GM21825 (cell line): ENCODE measurements around the gene SLC16A11.
"Not testable (repeated sequence)": the region's sequence is repeated elsewhere in the genome, so short reads cannot be mapped to it uniquely, and the experiment has no call there.

Source experiments
- ATAC-seq: cut with Tn5 transposase; IDR thresholded peaks from one replicate; pipeline ENCODE4 v1.9.1; 2021; ENCODE audit warnings: mild to moderate bottlenecking, moderate library complexity; ENCODE audit not compliant: unreplicated experiment

SLC16A11 gene

DNA sequence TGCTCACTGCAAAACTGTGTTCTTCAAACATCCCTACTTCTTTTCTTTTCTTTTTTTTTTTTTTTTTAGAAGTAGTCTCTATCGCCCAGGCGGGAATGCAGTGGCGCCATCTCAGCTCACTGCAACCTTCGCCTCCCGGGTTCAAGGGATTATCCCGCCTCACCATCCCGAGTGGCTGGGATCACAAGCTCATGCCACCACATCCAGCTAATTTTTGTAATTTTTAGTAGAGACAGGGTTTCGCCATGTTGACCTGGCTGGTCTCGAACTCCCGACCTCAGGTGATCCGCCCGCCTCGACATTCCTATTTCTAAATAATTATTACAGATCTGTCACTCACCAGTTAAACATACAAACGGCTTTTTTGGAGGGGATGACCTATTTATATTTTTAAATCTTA is 32.5 kb downstream of the SLC16A11 start:
- no peak for ATAC-seq

DNA sequence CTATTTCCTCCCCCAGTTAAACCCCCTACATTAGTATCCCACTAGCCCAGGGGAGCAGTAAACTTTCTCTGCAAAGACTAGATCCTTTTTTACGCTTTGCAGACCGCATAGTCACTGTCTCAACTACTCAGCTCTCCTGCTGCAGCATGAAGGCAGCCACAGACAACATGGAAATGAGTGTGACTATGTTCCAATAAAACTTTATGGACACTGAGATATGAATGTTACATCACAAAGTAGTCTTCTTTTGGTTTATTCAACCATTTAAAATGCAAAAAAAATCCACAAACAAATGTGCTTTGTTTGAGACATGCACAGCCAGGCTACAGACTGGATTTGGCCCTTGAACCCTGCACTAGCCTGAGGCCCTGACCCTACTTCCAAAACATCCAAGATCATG is 33.4 kb downstream of the SLC16A11 start:
- no peak for ATAC-seq

DNA sequence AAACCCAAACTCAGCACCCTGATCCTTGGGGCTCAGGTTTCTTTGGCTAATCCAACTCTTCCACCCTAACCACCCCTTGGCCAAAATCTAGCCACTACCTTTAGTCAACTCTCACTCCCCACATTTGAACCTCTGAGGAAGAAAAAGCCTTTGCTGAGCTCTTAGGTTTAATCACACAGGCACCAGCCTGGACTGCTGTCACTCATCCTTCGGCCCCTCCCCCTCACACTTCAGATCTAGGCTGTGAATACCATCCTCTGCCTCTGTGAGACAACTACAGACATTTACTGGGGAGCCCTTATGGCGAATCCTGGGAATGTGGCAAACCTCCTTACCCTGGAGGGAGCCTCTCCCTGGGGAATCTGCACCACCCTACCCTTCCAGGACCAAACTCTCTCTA is 36.7 kb downstream of the SLC16A11 start:
- no peak for ATAC-seq

DNA sequence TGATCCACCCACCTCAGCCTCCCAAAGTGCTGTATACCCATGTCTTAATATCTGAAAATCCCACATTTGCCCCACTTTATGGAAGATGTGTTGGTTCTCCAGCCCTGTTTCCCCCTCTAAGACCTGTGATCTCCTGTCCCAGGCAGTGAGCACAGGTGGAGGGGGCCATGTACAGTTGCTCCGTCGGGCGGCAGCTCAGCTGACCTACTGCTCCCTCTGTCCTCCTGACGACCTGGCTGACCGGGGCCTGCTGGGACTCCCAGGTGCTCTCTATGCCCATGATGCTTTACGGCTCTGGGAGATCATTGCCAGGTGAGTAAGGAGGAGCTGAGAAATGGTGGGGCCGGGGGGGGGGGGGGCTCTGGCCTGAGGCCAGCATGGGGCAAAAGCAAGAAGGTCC is 38.2 kb downstream of the SLC16A11 start:
- ATAC-seq, result no peak

DNA sequence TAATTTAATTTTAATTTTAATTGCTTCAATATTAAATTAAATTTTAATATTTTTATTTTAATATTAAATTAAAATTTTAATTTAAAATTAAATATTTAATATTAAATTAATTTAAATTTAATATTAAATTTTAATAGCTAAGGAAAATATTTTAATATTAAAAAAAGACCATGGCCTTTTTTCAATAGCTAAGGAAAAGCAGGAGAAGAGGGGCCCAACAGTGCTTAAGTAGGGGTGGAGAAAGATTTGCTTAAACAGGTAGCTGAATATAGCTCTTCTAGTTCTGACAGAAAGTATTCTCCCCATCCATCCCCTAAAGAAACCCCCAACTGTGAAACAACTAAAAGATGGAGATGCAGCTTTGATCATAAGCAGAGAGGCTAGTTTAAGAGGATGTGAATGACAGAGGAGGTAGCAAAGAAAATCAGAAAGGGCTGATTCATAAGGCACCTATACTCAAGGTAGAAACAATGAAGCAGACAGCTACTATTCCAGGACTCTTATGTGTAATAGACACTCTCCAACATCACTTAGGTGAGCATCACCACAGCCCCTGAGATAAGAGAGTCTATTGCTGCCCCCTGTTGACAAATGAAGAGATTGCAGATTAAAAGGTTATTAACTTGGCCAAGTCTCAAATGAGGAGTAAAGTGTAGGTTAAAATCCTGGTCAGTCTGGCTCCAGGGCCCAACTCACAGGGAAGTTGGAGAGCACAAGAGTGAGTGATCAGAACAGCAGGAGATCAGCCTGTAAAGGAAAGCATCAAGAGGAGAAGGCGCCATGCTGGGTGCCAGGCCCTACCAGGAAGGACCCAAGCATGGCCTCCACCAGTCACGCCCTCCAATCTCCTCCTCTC is 39.3 kb downstream of the SLC16A11 start:
- no peak for ATAC-seq

DNA sequence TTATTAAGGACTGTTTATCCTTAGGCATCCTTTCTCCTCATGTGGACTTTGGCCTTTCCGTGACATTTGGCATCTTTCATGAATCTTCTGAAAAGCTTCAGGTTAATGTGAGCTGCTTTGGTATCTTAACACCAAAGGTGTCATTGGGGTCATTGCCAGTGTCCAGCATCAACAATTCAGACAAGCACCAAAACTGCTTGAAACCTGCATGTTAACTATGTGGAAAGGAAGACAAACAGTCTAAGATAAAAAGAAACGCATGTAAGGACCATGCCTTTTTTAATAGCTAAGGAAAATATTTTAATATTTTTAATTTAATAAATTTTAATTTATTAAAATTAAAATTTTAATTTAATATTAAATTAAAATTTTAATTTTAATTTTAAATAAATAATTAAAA is 40.1 kb downstream of the SLC16A11 start:
- ATAC-seq, result no peak

DNA sequence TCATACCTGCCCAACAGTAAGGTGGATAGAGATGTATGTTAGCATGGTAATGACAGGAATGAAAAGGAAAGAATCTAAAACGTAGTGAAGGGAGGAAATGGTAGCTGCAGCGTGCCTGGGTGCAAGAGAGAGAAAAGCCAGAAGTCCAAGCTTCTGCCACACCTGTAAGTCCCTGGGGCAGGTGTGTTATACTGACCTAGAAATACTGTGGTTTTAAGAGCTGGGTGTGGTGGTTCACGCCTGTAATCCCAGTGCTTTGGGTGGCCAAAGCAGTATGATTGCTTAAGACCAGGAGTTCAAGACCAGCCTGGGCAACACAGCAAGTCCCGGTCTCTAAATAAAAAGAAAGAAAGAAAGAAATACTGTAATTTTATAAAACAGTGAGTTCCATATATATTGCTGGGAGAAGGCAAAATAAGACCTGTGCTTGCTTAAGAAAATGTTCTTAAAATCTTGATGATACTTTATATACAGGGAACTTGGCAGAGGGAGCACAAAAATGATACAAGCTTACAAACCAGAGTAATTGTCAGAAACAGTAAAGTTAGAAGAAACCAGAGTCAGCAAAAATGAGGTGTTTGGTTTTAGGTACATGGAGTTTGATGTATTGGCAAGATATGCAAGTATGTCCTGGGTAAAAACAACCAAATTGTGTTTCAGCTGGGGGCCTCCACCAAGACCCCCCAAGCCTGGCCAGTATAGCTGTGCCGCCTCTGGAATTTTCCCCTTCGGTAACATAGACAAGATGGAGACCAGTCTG is 41.4 kb downstream of the SLC16A11 start:
- no peak for ATAC-seq

DNA sequence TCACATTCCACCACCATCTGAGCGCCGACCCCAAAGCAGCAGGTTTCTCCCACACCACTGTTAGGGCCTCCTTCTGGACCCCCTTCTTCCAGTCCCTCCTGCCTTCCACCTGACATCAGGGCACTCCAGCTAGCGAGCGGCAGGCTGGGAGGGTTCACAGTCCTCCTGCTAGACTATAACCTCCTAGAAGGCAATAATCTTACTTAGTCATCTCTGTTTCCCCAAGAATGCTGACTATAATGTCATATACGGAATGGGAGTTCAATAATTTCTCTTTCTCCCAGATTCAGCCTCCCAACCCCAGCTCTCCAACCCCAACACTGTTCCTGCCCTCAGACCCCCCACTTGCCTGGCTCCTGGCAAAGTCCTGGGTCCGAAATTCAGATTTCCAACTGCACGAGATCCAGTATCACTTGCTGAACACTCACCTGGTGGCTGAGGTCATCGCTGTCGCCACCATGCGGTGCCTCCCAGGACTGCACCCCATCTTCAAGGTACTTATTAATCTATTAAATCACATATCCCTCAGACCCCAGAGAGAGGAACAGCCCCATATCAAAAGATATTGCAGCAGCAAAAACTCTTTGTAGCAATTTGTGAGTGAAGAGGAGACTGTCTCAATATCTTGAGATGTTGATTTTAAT is 42.5 kb downstream of the SLC16A11 start:
- no peak for ATAC-seq

DNA sequence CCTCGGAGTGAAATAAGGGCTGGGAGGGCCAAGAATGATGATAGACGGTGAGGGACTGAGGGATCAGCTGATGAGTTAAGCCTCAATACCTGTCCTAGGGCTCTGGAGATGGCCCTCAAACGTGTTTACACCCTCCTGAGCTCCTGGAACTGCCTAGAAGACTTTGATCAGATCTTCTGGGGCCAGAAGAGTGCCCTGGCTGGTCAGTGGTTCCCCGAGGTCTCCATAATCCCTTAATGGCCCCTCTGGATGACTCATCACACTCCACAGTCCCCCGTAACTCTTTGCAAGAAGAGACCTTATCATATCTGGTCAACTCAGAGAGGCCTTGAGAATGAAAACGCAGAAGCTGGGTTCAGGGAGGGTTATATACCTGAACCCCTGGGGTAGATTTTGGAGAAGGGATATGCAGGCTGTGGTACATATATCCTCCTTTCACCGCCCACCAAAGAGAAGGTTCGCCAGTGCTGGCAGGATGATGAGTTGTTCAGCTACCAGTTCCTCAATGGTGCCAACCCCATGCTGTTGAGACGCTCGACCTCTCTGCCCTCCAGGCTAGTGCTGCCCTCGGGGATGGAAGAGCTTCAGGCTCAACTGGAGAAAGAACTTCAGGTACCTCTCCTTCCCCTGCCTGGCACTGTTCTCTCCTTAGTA is 44.9 kb downstream of the SLC16A11 start:
- no peak for ATAC-seq

DNA sequence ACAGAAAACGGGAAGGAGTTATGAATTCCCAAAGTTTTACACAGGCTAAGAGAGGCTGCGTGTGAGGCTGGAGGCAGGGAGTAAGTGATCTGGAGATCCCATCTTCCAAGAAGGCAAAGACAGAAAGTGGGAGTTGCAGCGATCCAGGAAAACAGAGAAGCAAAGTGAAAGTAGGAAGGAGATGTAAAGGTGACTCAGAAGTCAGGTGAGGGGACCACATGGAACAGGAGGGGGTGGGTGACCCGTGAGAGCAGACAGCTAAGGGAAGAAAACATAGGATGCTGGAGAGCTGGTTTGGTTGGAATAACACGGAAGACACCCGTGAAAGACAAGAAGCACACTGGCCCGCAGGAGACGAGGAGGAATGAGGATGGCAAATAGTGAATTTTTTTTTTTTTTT is 46.7 kb downstream of the SLC16A11 start:
- no peak for ATAC-seq

DNA sequence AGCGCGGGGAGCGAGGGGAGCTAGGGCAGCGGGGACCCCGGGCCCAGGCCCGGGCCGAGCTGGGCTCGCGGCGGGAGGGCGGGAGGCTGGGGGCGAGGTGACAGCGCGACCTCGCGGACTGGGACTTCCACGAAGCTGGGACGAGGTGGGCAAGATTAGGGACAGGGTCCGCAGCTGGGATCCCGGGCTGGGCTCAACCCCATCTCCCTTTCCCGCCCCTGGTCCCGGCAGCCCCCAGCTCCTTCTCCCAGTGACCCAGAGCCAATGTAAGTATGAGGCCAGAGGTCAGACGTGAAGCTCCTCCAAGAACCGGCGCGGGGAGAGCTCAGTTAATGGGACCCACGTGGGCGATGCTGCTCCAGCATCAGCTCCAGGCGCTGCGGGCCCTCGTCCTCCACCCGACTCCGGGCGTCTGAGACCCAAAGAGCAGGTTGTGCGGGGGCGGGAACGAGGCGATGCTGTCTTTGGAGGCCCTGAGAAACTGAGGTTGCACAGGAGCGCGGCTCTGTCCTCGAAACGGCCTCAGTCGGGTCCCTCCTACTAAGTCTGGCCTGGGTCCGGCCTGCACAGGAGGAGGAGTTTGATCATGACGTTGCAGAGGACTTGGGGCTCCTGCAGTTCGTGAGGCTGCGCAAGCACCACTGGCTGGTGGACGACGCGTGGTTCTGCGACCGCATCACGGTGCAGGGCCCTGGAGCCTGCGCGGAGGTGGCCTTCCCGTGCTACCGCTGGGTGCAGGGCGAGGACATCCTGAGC is 47.5 kb downstream of the SLC16A11 start:
- no peak for ATAC-seq

DNA sequence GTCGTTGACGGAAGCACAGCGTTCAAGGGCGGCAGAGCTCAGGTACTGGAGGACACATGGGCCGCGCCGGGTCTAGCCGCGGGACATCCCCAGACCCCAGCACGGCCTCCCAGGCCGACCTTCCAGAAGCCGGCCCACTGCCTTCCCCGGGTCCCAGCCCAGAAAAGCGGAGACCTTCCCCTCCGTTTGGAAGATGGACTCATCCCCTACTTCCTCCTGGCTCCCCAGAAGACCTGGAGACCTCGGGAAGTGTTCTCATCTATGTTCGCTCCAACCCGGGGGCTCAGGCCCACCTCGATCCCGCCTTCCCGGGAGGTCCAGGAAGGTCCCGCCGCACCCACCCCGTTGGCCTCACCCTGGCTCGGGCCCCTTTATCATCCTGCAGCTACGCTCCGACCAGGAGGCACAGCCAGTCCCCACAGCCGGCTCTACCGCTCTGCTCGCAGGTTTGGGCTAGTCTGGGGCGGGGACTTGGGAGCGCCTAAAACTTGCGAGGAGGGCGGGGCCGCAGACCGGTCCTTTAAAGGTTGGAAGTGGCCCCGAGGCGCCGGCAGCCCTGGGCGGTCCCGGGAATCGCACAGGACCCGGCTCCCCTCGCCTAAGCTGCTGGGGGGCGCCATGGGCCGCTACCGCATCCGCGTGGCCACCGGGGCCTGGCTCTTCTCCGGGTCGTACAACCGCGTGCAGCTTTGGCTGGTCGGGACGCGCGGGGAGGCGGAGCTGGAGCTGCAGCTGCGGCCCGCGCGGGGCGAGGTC is 48.2 kb downstream of the SLC16A11 start, which contains the start of gene ALOX12:
ALOX12 (plus strand) TSS at position 550 of the 756 bp plus-strand sequence; CDS start at position 619, 69 bp downstream.
- no peak for ATAC-seq

DNA sequence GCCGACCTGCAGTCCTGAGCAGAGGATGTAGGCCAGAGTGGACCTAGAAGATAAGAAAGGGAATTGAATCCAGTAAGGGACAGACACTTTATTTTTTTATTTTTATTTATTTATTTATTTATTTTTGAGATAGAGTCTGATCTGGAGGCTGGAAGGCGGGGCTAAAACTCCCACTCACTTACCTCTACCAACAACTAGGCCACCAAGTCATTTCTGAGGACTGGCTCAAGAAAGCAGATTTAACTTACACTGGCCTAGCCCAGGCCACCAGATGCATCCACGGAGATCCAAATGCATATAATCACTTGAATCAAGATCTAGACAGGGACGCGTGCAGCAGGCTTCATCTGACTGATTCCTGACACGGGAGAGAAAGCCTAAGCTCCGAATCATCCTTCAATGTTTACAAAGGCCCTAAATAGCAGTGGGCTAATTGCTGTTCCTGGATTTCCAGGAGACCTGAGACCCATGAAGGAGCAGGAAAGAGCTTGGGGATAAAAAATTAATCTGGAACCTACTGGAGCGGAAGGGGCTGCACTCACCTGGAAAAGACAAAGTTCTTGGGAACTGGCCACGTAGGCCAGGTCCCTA is 49.1 kb downstream of the SLC16A11 start:
- no peak for ATAC-seq

DNA sequence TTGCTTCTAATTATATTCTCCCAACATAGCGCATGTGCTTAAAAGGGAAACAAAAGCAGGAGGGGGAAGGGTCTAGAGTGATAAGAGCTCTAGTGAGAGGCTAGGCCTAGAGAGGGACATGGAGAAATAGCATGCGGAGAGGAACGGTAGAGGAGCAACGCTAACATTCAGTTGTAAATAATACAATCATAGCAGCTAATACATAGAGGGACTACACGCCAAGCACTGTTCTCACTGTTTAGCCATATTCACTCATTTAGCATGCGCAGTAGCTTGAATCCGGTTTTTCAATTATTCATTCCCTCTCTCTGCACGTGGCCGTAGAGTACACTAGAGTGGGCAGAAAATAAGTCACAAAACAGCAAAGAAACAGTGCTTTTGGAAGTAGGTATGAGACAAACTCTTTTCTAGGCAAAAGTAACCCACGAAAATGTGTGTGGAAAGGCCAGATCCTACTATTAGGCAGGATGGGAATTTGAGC is 49.7 kb downstream of the SLC16A11 start:
- no peak for ATAC-seq

DNA sequence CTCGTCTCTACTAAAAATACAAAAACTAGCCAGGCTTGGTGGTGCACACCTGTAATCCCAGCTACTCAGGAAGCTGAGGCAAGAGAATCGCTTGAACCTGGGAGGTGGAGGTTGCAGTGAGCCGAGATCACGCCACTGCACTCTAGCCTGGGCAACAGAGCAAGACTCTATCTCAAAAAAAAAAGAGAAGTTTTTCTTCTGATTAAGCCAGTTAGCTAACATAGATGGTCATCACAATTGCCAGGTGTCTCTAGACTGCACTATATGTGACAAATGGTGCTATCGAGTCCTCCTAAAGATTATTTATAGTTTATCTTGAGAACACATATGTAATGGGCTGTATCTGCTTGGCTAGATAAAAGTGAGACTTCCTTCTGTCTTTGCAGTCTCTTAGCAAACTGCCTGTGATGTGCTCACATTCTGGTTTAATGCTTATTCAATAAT is 50.3 kb downstream of the SLC16A11 start:
- ATAC-seq, result not testable (repeated sequence)
